Omental fat pad (tissue), 4 donors: Measurements from ENCODE around the gene CCDC92. TPM values are rescaled to one million over a fixed set of nuclear protein-coding genes. Genes with fewer than 3 reads are reported as not detected.

Experiments used
- ATAC-seq: fragments of 150-250 bp; one replicate; pipeline ENCODE4 v1.9.1; 2016; ENCODE audit warnings: mild to moderate bottlenecking, moderate library complexity; ENCODE audit not compliant: low FRiP score
- DNase-seq: peaks from one replicate; pipeline ENCODE4 v3.0.0-alpha.2; 2019; ENCODE audit warnings: low spot score
- CTCF ChIP-seq, 3 donors: fragments of 450-650 bp; IDR thresholded peaks; one replicate each; pipeline ENCODE4 v1.5.1; 2016 to 2017; ENCODE audit warnings: antibody characterized with exemption in 3 of 3, mild to moderate bottlenecking in 3 of 3, moderate library complexity in 2 of 3
- total RNA-seq, 4 donors: library from RNA; depleted of rRNA; stranded (reverse); fragments of >200 nt; gene quantifications; one replicate each; pipeline ENCODE4 v1.1.0, GENCODE V29; 2016

CCDC92 gene
- total RNA-seq, 4 donors from 2014 or later = 27.1 to 34.5 (median 32.0) TPM

DNA sequence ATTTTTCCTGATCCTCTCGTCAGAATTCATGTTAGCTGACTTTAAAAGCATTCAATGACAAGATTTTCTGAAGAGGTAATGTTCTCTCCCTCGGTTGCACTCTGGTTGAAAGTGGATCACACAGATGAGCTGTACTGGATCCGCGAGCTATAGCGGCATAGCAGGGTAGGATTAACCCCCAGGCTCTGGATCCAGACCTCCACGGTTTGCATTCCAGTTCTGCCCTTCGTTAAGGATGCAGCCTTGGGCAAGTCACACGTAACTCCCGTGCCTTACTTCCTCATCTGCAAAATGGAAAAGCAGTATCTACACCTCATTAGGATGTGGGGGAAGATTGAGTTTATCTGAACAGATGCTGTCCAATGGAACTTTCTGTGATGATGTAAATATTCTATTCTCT, 13.8 kb downstream of the CCDC92 start:
- DNase-seq (no peak), ATAC-seq (no peak)
- TF ChIP-seq CTCF (IDR thresholded peaks at IDR 0.05) = no peak

DNA sequence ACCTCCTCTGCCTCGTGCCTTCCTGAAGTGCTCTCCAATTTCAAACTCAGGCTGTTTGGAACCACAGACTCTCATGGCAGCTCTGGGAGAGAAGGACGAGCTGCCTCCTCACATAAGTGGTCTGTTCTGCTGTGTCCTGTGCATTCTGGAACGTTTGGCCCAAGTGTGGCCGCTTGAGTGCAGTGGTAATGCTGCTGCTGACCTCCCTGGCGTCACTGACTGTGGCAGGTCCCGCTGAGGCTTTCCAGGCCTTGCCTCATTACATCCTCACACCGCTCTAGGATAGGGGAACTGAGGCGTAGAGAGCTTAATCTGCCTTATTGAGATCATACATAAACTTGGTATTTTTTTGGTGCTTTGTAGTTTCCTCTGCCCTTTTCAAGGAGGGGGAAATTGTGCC, 14.2 kb downstream of the CCDC92 start:
- no peak for ATAC-seq
- no peak for TF ChIP-seq CTCF (IDR thresholded peaks at IDR 0.05)

GRCh38 chr12:123957196-123957595, 15.4 kb downstream of the CCDC92 start:
- DNase-seq (no peak), ATAC-seq (no peak)
- no peak for TF ChIP-seq CTCF (IDR thresholded peaks at IDR 0.05)

More for the DNA sequence above, 14.2 kb downstream of the CCDC92 start:
- DNase-seq = no peak

GRCh38 chr12:123956249-123956648, 16.4 kb downstream of the CCDC92 start:
- ATAC-seq (no peak), DNase-seq (no peak)
- TF ChIP-seq CTCF (IDR thresholded peaks at IDR 0.05) = no peak

GRCh38 chr12:123954647-123955350, 17.8 kb downstream of the CCDC92 start:
- ATAC-seq = no peak
- DNase-seq = no peak
- no peak for TF ChIP-seq CTCF (IDR thresholded peaks at IDR 0.05)

GRCh38 chr12:123952037-123952436, 20.6 kb downstream of the CCDC92 start:
- no peak for TF ChIP-seq CTCF (IDR thresholded peaks at IDR 0.05)
- DNase-seq (no peak), ATAC-seq (no peak)

DNA sequence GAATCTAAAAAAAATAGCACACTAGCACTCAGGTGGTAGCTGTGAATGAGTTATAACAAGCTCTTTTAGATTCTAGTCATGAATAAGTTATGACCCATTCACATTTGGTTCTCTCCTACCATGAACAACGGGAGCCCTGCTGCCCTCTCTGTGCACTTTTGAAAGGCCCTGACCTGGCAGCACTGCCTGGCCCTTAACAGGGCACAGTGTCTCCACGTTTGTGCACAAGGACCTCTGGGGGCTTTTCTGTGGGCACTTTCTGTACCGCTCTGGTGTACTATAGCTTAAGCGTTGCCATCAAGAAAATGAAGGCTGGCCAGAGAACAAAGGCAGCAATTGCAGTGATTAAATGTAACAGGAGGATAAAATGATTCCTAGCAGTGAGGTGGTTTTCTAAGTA, 21.2 kb downstream of the CCDC92 start:
- TF ChIP-seq CTCF (IDR thresholded peaks at IDR 0.05) = no peak
- ATAC-seq = no peak
- no peak for DNase-seq
